GM04503 (cell line): ENCODE measurements around the gene USO1.
"Not testable (repeated sequence)": the region's sequence is repeated elsewhere in the genome, so short reads cannot be mapped to it uniquely, and the experiment has no call there.

Experiments used
- DNase-seq: peaks from one replicate; pipeline ENCODE4 v3.0.0-alpha.2; 2012; ENCODE audit warnings: low read depth

Gene USO1

GRCh38 chr4:75714704-75715103 is 9.7 kb upstream of the USO1 start:
- DNase-seq: no peak

GRCh38 chr4:75715105-75715799 is 9.1 kb upstream of the USO1 start:
- DNase-seq: peak; percentile 44

DNA sequence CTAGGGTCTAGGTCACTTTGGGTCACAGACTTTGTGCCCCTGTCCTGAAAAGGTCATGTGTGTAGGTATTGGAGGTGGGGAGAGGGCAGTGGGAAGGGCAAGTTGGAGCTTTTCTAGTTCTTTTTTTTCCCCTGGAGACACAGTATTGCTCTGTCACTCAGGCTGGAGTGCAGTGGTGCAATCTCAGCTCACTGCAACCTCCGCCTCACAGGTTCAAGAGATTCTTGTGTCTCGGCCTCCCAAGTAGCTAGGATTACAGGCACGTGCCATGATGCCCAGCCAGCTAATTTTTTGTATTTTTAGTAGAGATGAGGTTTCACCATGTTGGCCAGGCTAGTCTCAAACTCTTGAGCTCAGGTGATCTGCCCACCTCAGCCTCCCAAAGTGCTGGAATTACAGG is 8.3 kb upstream of the USO1 start:
- DNase-seq: not testable (repeated sequence)

GRCh38 chr4:75717408-75717807 is 7.0 kb upstream of the USO1 start:
- no peak for DNase-seq

GRCh38 chr4:75718529-75718928 is 5.8 kb upstream of the USO1 start:
- no peak for DNase-seq

DNA sequence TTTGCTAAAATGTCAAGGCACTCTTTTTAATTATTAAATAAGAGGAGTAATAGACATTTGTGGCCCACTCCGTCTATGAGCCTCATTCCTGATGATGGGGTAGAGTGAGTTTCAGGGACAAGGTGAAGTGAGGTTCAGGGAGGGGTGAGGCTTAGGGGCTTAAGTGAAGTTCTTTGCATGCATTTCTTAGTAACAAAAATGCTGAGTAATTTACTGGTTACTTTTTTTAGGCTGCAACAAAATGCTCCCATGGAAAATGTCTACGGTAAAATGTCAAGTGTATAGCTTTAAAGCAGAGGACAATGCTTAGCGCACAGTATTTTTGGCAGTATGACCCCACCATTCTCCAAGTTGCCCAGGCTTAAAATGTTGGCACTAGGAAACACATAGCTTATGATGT is 2.0 kb upstream of the USO1 start:
- DNase-seq: no peak

GRCh38 chr4:75723163-75724065 is 963 bp upstream of the USO1 start:
- DNase-seq: peak; percentile 30

GRCh38 chr4:75724867-75725724 is 719 bp downstream of the USO1 start:
- peak; percentile 30 for DNase-seq

DNA sequence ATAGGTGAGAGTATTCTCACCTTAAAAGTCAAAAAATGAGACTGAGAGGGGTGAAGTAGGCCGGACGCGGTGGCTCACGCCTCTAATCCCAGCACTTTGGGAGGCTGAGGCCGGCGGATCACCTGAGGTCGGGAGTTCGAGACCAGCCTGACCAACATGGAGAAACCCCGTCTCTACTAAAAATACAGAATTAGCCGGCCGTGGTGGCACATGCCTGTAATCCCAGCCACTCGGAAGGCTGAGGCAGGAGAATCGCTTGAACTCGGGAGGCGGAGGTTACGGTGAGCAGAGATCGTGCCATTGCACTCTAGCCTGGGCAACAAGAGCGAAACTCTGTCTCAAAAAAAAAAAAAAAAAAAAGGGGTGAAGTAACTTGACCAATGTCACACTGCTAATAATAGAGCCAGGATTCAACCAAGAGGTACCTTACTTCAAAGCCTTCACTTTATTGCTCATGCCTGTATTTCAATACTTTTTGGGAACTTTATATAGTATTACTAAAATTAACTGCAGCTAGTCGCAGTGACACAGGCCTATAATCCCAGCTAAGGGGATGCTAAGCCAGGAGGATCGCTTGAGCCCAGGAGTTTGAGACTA is 1.7 kb downstream of the USO1 start:
- not testable (repeated sequence) for DNase-seq

GRCh38 chr4:75726577-75726976 is 2.2 kb downstream of the USO1 start:
- no peak for DNase-seq

- no peak for DNase-seq
Measured at GRCh38 chr4:75727073-75727472, 2.7 kb downstream of the USO1 start.

DNA sequence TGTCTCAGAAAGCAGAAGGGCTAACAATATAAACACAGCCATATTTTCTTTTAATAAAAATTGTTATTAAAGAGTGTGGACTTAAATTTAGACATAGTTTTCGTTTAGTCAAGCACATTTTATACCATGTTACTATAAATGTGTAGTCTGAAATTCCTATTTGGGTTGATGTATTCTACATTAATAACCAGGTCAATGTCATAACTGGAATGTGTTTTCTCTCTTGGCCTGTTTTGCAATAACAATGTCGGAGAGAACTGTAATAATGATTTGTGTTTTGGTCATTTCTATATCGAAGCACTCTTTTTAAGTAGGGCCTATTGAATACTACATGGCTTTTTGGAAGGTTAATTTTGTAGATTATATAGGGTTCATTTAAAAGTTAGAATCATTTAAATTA is 5.5 kb downstream of the USO1 start:
- no peak for DNase-seq

DNA sequence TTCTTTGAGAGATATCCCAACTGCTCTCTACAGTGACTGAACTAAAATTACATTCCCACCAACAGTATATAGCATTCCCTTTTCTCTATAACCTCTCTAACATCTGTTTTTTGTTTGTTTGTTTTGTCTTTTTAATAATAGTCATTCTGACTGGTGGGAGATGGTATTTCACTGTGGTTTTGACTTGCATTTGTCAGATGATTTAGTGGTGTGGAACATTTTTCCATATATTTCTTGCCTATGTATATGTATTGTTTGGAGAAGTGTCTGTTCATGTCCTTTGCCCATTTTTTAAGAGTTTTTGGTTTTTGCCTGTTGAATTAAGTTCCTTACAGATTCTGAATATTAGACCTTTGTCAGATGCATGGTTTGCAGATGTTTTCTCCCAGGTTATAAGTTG is 9.0 kb downstream of the USO1 start:
- DNase-seq: no peak

GRCh38 chr4:75735525-75735924 is 11.1 kb downstream of the USO1 start:
- no peak for DNase-seq

- DNase-seq: no peak
Measured at GRCh38 chr4:75736862-75737261, 12.5 kb downstream of the USO1 start.

DNA sequence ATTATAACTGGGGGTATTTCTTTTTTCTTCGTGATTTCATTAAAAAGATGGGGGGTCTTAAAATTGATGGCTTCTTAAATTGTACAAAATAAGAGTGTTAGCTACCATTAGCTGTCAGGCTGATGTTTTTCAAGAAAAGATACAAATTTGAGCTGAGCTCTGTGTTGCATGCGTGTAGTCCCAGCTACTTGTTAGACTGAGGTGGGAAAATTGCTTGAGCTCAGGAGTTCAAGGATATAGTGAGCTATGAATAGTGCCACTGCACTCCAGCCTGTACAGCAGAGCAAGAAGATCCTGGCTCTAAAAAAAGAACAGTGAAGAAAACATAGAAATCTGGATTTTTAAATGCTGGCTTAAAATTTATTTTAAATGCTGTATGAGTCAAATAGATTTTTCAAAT is 13.0 kb downstream of the USO1 start:
- DNase-seq: no peak

- no peak for DNase-seq
Measured at GRCh38 chr4:75741027-75741426, 16.6 kb downstream of the USO1 start.

DNA sequence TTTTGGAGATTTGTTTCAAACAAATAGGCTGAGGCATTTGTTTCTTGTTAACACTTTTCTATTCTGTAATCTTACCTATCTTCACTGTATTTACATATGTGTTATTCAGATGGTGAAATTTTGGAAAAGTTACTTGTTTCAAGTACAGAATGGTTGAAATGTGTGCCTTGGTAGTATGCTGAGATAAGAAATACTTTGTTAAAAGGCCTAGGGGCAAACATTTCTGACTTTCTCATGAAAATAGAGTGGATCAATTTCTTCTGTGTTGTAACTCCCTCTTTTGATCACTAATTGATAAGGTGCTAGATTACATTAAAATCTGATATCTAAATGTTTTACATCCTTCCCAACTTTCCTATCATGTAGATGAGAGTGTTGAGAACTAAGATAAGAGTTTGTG is 18.1 kb downstream of the USO1 start:
- DNase-seq: no peak

DNA sequence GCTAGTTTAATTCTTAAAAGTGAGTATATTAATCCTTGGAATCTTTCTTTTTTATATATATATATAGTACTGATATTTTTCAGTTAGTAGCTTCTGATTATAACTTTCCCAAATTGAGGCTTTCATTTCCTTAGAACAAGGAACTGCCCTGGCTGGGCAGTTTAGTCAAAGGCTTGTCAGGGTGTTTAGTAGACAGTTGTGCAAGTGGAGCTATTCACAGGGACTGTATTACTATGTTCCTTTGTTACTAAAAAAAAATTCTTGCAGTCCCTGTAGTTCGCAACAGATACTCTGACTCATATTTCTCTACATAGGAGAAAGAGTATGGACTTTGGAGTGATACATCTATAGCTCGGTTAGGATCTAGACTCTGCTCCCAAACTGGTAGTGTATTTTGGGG is 20.8 kb downstream of the USO1 start:
- no peak for DNase-seq

DNA sequence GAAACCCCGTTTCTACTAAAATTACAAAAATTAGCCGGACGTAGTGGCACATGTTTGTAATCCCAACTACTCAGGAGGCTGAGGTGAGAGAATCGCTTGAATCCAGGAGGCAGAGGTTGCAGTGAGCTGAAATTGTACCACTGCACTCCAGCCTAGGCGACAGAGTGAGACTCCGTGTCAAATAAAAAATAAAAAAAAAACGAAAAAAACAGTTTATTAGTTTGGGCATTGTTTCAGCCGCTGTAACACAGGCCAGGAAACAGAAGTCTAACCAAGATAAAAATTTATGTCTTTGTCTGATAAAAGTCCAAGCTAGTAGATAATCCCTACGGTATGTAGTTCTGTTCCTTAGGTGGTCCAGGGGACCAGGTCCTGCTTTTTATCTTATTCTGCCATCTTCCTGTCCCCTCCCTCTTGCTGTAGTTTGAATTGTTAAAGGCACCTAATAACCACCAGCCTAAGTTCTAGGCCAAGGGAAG is 21.4 kb downstream of the USO1 start:
- DNase-seq: no peak

DNA sequence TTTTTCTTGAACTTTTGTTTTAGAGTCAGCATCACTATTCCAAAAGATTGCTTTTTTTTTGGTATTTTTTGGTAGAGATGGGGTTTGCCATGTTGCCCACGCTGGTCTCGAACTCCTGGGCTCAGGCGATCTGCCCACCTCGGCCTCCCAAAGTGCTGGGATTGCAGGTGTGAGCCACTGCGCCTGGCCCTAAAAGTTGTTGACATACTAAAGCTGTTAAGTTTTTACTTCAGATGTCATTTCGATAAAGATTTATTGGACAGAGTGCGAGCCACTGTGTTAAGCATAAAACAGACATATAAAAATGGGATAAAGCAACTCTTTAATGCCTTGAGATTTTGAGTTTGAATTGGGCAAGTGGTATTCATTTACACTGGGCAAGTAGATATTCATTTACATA is 28.3 kb downstream of the USO1 start:
- no peak for DNase-seq

DNA sequence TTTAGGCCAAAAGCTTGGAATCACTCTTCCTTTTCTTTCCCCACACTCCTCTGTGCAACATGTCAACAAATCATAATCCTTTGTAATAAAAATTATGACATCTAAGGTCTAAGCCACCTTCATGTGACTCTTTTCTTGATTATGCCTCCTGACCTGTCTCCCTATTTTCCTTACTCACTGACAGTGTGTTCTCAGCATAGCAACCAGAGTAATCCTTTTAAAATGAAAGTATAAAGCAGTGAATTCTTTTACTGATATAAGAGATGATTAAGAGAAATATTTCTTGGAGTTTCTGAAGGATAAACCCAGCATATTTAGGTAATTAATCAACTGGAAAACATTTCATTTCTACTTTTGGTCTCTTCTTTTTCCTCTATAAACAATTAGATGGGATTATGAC is 44.7 kb downstream of the USO1 start:
- peak; percentile 15 for DNase-seq
